Umbilical cord (tissue), 1 donor: ENCODE data around the gene KLHL5. TPM values are rescaled to one million over a fixed set of nuclear protein-coding genes. Genes with fewer than 3 reads are reported as not detected.

Experiments used
- total RNA-seq: library from RNA; depleted of rRNA; stranded (reverse); fragments of >200 nt; gene quantifications from one replicate; pipeline ENCODE4 v1.2.3, GENCODE V29; 2014; ENCODE audit warnings: low replicate concordance; ENCODE audit not compliant: insufficient read depth

Gene KLHL5
- total RNA-seq, 1 donor from 2014 or later, result 30.8 TPM

Other genes with a start within 250 kb of the KLHL5 start
- 13.5 TPM for gene TLR6, start 205.4 kb upstream of the KLHL5 start, total RNA-seq
- 198 TPM for gene FAM114A1, start 194.4 kb upstream of the KLHL5 start, total RNA-seq
- gene TMEM156, start 29.8 kb upstream of the KLHL5 start, total RNA-seq, result 1.2 TPM
- 106 TPM for gene WDR19, start 120.3 kb downstream of the KLHL5 start, total RNA-seq